Right forelimb (tissue), 1 donor: ENCODE data around the gene GSTM5.
"Not testable (repeated sequence)": the region's sequence is repeated elsewhere in the genome, so short reads cannot be mapped to it uniquely, and the experiment has no call there.

Experiments used
- DNase-seq: peaks from one replicate; pipeline ENCODE4 v3.0.0-alpha.2; 2018

The GSTM5 gene

DNA sequence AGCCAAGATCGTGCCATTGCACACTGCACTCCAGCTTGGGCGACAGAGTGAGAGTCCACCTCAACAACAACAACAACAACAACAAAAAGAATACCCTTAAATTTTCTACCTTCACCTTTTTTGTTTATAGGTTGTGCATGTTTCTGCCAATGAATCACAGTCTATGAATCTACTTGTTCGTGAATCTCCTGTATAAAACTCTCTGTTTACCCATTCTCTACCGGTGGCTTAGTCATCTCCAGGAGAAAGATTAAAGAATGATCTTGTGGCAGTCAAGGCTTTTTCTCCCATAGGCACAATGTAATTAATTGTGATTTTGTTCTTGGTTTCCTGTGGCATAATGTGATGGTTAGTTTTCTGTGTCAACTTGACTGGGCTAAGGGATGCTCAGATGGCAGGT is 14.2 kb upstream of the GSTM5 start:
- DNase-seq, result not testable (repeated sequence)

DNA sequence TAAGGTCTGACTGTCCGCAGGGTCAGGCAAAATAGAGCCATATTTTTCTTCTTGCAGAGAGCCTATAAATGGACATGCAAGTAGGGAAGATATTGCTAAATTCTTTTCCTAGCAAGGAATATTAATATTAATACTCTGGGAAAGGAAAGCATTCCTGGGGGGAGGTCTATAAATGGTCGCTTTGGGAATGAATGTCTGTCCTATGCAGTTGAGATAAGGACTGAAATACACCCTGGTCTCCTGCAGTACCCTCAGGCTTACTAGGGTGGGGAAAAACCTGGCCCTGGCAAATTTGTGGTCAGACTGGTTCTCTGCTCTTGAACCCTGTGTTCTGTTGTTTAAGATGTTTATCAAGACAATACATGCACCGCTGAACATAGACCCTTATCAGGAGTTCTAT is 9.1 kb upstream of the GSTM5 start:
- not testable (repeated sequence) for DNase-seq

DNA sequence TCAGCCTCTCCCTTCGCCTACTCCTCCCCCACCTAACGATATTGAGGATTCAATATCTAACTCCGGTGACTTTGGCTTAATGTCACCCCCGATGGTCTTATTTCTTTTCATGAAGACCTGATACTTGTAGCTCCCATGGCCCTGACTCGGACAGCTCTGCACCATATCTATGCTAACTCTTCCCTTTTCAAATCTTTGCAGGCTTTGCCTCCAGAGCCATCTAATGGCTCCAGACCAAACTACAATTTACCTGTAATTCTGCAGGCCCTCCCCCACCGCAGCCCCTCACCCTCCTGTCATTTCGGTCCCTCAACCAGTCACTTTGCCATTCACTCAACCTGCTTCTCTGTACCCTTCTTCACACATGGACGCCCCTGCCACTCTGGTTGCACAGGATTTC is 7.9 kb upstream of the GSTM5 start:
- DNase-seq, result no peak

DNA sequence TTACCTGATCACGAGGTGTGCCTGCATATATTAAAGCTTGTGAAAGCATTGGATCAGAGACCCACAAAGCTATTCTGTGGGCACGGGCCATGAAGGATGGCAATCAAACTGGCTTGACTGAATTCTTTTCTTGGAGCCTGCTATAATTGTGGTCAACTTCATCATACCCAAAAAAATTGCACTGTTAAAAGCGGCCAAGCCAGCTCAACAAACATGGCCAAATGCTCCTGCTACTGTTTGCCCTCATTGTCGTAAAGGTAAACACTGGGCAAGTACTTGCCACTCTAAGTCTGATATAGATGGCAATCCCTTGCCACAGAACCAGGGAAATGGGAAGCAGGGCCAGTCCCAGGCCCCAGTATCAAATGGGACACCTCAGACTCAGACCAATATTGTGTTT is 6.6 kb upstream of the GSTM5 start:
- DNase-seq, result no peak

DNA sequence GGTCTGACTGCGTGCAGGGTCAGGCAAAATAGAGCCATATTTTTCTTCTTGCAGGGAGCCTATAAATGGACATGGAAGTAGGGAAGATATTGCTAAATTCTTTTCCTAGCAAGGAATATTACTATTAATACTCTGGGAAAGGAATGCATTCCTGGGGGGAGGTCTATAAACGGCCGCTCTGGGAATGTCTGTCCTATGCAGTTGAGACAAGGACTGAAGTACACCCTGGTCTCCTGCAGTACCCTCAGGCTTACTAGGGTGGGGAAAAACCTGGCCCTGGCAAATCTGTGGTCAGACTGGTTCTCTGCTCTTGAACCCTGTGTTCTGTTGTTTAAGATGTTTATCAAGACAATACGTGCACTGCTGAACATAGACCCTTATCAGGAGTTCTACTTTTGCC is 3.1 kb upstream of the GSTM5 start:
- DNase-seq, result not testable (repeated sequence)

DNA sequence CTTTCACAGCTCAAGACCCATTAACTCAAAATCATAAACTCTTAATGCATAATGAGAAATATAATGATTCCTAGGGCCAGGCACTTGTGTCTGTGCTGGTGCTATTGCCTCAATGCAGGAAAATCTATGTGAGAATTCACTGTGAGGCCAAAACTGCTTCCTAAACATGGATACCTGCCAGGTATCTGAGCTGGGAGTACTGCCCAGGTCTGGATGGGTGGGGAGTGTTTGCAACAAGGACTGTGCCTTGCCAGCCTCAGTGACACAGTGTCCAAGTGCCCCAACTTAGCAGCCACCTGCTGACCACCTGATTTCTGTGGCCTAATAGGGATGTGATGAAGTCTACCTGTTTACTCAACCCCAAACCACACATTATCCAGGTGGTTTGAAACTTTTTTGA is 2.2 kb upstream of the GSTM5 start:
- not testable (repeated sequence) for DNase-seq

DNA sequence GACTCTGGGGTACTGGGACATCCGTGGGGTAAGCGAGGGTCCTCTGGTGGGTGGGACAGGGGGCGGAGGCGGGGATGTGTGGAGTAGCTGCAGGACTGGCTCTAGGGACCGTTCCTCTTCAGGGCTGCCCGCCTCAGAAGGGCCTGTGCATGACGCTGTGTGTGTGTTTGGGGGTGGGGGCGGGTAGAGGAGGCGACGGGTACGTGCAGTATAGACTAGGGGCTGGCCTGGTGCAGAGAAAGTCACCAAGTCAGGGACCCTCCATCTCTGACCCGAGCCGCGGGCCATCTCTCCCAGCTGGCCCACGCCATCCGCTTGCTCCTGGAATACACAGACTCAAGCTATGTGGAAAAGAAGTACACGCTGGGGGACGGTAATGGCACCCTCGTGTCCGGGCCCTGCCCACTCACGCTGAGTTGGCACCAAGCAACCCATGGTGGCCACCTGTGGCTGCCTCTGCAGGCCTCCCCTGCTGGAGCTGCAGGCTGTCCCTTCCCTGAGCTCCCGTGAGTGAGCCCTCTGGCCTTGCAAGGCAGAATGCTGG is 342 bp downstream of the GSTM5 start:
- DNase-seq, result no peak

DNA sequence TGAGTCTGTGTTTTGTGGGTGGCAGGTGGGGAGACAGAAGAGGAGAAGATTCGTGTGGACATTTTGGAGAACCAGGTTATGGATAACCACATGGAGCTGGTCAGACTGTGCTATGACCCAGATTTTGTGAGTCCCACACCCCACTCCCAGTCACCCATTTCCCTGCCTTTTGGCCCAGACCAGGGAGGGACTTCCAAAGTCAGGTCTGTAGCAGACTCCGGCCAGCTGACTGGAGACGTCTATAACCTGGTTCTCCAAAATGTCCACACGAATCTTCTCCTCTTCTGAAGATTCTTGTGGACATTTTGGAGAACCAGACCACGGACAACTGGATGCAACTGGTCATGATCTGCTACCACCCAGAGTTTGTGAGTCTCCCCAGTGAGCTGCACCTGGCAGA is 1.6 kb downstream of the GSTM5 start:
- no peak for DNase-seq

DNA sequence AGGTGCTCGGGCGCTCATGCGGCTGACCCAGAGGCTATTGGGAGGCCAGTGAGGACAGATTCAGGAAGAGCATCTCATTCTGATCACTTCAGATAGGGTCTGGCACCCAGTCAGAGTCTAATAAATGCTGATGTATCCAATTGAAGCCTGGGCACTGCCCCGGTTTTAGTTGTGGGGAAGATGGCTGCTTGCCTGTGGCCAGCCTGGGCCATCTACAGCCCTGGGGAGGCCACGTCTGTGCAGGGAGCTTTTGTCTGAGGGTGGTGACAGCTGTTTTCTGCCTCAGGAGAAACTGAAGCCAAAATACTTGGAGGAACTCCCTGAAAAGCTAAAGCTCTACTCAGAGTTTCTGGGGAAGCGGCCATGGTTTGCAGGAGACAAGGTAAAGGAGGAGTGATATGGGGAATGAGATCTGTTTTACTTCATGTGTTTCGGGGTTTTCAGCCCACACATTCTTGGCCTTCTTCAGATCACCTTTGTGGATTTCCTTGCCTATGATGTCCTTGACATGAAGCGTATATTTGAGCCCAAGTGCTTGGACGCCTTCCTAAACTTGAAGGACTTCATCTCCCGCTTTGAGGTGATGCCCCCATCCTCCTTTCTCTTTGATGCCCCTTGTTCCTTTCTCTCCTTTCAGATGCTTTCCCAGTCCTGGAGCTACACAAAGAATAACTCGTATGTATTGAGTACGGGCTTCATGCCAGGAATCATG is 2.8 kb downstream of the GSTM5 start:
- no peak for DNase-seq

DNA sequence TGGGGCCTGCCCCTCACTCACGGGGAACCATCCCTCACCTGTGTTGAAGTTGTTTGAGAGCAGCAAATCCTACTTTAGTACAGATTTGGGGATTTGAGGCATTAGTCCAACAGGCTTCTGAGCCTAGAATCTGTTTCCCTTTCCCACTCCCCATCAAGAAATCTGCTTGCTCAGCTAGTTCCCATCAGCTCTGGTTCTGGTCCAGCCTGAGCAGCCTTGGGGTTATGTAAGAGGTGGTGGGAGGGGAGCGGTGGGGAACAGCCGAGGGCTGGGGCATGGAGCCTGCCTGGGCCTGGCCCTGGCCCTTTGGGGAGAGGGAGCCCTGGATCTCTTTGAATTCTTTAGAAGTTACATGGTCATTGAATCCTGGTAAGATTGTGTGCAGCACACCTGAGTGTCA is 4.1 kb downstream of the GSTM5 start:
- DNase-seq, result no peak

DNA sequence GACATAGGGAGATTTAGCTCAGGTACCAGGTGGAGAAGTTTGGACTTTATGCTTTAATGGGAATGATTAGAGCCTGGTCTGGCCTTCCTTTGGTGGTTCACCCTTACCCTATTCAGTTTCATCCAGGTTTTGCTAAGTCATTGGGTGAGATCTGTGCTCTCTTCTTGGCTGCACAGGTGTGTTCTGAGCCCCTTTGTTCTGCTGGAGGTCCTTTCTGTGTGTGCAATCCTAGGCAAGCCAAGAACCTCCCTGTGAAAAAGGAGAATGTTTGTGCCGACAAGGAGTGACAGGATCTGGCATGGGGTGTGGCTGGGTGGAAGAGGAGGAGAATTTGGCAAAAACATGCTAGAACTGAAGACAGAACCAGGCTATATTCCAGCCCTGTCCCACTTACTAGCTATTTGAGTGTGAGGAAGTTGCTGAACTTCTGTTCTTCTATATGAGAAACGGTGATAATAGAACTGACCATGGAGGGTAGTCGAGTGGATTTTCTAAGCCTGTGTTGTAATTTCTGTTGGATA is 4.6 kb downstream of the GSTM5 start:
- no peak for DNase-seq

DNA sequence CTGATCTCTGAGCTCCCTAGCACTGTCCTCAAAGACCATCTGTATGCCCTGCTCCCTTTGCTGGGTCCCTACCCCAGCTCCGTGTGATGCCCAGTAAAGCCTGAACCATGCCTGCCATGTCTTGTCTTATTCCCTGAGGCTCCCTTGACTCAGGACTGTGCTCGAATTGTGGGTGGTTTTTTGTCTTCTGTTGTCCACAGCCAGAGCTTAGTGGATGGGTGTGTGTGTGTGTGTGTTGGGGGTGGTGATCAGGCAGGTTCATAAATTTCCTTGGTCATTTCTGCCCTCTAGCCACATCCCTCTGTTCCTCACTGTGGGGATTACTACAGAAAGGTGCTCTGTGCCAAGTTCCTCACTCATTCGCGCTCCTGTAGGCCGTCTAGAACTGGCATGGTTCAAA is 5.7 kb downstream of the GSTM5 start:
- no peak for DNase-seq

DNA sequence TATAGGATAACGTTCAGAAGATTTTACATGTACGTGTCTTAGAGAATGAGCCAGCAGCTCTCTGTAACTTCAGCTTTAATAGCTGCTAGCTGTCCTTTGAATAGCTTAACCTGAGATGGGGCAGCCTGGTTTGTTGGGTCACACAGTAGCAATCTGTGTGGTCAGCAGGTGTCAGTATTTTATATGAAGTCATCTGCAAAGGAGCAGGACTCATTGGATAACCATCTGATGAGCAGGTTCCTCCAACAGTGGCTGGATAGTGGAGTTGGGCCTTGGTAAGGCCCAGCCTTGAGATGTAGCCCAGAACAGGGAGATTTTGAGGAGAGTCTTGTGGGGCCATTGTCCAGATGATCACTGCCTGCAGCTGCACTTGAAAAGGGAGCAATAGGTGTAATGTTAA is 6.4 kb downstream of the GSTM5 start:
- no peak for DNase-seq

DNA sequence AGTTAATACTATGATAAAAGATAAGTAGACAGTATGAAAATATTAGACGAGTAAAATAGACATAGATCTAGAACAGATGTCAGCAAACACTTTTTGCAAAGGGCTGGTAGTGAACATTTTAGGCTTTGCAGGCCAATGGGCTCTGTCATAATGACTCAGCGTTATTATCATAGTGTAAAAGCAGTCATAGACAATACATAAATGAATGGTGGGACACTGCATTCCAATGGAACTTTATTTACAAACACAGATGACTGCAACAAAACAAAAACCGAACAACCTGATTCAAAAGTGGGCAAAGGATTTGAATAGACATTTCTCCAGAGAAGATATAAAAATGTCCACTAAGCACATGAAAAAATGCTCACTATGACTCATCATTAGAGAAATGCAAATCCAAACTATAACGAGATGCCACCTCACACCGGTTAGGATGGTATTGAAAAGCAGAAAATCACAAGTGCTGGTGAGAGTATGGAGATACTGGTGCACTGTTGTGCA is 7.3 kb downstream of the GSTM5 start:
- DNase-seq, result no peak

DNA sequence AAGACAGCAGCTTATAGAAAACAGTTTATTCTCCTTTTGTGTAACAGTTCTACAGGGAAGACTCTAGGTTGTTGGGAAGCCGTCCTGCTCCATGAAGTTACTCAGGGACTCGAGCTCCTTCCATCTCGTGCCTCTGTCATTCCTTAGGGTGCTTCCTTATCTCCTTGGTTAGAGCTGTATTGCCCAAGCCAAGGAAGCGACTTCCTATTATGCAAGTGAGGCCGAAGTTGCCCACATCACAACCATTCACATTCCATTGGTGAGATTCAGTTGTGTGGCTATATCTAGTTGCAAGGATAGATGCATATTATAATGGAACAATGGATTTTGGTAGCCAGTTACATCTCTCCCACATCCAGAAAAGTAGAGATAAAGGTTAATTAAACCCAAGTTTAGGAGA is 9.0 kb downstream of the GSTM5 start:
- no peak for DNase-seq

DNA sequence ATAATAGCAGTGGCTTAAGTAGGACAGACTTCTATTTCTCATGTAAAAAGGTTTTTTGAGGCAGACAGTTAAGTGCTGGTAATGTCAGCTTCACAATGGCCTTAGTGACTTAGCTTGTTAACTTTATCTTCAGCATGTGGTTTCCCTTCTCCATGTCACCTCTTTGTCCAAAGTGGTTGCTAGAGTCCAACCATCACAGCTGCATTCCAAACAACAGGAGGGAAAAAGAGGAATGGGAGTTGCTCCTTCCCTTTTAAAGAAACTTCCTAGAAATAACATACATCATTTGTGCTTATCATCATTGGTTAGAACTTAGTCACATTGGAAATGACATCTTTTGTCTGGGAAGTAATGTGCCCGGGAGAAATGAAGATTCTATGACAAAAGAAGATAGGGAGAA is 9.9 kb downstream of the GSTM5 start:
- DNase-seq, result no peak

DNA sequence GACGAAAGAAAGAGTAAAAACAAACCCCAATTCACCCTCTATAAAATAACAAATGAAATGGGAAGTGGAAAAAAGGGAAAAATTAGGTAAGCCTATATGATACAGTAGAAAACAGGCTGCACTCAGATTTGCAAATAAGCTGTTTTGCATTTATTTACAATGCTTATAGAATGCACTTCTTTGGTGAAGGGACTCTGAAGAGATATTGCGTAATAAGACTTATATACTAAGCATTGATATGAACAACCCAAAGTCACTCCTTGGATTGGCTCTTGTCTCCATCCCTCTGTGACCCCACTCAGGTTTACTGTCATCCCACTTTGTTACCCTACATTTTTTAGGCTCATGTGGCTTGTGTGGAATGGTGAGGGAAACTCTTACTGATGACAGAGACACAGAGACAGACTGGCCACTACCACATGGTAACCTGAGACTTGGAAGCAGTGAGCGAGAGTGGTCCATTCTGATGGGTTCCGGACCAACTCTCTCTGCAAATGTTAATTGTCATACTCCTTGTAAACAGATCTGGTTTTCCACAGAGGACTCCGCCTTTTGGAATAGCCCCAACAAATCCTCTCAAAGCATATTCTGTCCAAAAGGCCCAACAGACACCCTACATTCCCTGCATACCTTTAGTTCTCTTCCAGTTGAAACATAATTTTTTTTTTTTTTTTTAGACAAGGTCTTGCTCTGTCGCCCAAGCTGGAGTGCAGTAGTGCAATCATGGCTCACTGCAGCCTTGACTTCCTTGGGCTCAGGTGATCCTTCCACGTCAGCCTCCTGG is 11.0 kb downstream of the GSTM5 start:
- DNase-seq, result no peak

DNA sequence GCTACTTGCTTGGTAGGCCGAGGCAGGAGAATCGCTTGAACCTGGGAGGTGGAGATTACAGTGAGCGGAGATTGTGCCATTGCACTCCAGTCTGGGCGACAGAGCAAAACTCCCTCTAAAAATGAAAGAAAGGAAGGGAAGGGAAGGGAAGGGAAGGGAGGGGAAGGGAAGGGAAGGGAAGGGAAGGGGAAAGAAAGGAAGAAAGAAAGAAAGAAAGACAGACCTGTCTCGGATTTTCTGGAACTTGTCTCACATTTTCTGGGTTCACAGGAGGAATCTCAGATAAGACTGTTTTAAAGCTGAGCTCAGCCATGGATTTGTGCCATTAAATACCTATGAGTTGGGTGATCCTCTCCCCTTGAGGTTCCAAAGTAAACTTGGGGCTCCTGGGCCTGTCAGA is 12.9 kb downstream of the GSTM5 start:
- DNase-seq, result no peak

DNA sequence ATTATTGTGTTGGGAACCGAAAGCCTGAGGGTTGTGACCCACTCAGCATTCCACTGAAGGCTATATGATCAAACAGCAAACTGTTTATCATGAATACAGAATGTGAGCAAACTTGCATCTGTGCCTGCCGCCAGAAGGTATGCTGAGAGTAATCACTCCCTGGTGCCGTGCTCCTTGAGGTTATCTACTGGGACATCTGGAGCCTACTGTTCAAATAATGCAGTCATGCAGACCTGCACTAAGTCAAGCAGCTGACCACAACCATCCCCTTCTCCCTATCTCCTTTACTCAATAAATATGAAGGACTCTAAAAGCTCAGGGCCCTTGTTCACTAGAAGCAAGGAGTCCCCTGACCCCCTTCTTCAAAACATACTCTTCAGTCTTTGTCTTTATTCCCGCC is 13.5 kb downstream of the GSTM5 start:
- DNase-seq, result no peak

DNA sequence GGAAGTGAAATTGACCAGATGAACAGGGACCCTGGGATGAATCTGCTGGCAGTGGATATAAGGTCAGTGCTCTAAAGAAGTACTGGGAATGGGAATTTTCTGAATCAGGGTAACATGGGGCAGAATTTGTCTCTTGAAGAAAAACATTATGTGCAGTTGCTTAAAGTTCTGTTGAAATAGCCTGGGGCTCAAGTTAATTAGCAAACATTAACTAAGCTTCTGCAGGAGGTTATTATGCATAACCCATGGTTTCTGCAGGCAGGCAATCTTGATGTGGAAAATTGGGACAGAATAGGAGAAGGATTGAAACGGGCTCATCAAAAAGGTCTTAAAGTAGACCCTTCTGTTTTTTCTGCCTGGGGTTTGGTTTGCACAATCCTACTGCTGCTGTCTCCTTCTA is 14.0 kb downstream of the GSTM5 start:
- DNase-seq, result no peak

DNA sequence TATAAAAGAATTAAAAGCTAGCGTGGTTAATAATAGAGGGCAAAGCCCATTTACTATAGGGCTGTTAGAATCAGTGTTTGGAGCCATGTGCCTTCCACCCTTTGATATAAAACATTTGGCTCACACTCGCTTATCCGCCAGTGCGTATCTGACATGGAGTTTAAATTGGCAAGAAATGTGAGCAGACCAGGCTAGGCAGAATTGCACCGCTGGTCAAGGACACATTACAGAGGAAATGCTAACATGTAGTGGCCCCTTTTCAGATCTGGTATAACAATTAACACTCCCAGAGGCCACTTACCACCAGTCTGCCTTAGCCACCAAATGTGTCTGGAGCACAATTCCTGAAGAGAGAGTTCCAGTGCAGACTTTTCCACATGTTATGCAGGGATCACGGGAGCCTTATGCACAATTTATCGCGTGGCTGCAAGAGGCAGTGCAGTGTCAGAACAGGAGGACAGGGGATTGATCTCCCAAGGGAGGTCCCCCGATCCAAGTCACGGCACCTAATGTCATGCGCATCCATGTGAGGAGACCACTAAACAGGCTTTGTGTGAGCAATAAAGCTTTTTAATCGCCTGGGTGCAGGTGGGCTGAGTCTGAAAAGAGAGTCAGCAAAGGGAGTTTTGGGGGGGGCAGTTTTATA is 14.8 kb downstream of the GSTM5 start:
- DNase-seq, result no peak

DNA sequence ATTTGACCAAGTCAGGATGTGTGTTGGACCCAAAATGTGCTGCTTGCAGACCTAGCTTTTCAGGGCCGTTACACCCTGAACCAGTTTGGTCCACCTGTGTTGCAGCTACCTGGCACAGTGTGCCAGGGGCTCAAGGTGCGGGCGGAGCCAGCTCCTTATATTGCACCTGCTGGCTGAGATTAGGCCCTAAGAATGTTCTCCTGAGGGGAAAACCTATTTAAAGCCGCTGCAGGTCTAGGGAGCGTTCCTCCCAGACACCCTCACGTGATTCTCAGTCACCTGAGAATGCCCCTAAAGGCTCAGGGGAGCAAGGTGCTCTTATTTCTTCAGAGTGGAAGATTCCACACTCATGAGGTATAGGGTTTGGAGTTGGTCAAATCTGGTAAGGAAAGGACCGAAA is 16.8 kb downstream of the GSTM5 start:
- DNase-seq, result no peak

DNA sequence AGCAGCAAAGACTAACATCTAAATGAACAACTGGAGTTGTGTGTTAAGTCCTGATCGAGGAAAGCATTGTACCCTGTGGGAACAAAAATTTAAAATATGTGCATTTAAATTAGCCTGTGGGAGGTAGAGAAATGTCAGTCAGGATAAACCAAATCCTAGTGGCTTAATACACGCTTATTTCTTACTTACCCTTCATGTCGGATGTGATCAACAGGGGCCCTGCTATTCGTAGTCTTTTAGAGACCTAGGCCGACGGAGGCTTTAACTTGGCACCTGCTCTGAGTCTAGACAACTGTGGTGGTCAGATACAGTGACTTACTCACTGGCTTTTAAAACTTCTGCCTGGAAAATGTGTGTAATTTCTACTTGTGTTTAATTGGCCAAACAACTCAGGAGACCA is 18.6 kb downstream of the GSTM5 start:
- no peak for DNase-seq
